Hepatocyte (in vitro differentiated cells): ENCODE measurements around the gene ARMC5. TPM values are rescaled to one million over a fixed set of nuclear protein-coding genes. Genes with fewer than 3 reads are reported as not detected.

Source experiments
- DNase-seq: peaks from one replicate; pipeline ENCODE4 v3.0.0-alpha.2; 2016; ENCODE audit warnings: low spot score
- H2AFZ ChIP-seq: fragments of 200-600 bp; sonication (generic); 2 replicates; pipeline ENCODE4 v1.6.0; 2016; ENCODE audit warnings: antibody characterized with exemption, mild to moderate bottlenecking
- H3K27ac ChIP-seq: fragments of 200-600 bp; sonication (generic); 2 replicates; pipeline ENCODE4 v1.5.1; 2016; ENCODE audit warnings: mild to moderate bottlenecking
- H3K27me3 ChIP-seq: fragments of 200-600 bp; sonication (generic); 2 replicates; pipeline ENCODE4 v1.6.1; 2016
- H3K36me3 ChIP-seq: fragments of 200-600 bp; sonication (generic); replicated peaks from 2 replicates; pipeline ENCODE4 v1.5.1; 2016; ENCODE audit warnings: low read depth; ENCODE audit not compliant: insufficient read depth
- H3K4me1 ChIP-seq: fragments of 200-600 bp; sonication (generic); 2 replicates; pipeline ENCODE4 v1.5.1; 2016; ENCODE audit warnings: mild to moderate bottlenecking, moderate library complexity; ENCODE audit not compliant: insufficient read depth
- H3K4me2 ChIP-seq: fragments of 200-600 bp; sonication (generic); 2 replicates; pipeline ENCODE4 v1.6.0; 2016
- H3K4me3 ChIP-seq: fragments of 200-600 bp; sonication (generic); 2 replicates; pipeline ENCODE4 v1.5.1; 2016; ENCODE audit warnings: mild to moderate bottlenecking
- H3K79me2 ChIP-seq: fragments of 200-600 bp; sonication (generic); 2 replicates; pipeline ENCODE4 v1.6.0; 2017; ENCODE audit warnings: mild to moderate bottlenecking
- H3K9me2 ChIP-seq: fragments of 200-600 bp; sonication (generic); replicated peaks from 2 replicates; pipeline ENCODE4 v1.6.0; 2017; ENCODE audit warnings: mild to moderate bottlenecking; ENCODE audit not compliant: insufficient read depth
- H3K9me3 ChIP-seq: fragments of 200-600 bp; sonication (generic); 2 replicates; pipeline ENCODE4 v1.5.1; 2016; ENCODE audit warnings: low read depth, mild to moderate bottlenecking
- H4K20me1 ChIP-seq: fragments of 200-600 bp; sonication (generic); 2 replicates; pipeline ENCODE4 v1.6.0; 2016; ENCODE audit warnings: mild to moderate bottlenecking; ENCODE audit not compliant: insufficient read depth, poor library complexity, severe bottlenecking
- EZH2 ChIP-seq: fragments of 200-600 bp; sonication (generic); IDR thresholded peaks from 2 replicates; pipeline ENCODE4 v1.6.1; 2016; ENCODE audit warnings: antibody characterized with exemption, mild to moderate bottlenecking, borderline replicate concordance
- EZH2phosphoT487 ChIP-seq: fragments of 200-600 bp; sonication (generic); IDR thresholded peaks from one replicate; pipeline ENCODE4 v1.6.1; 2018; ENCODE audit warnings: antibody characterized with exemption, mild to moderate bottlenecking, low read depth, moderate library complexity; ENCODE audit not compliant: unreplicated experiment, severe bottlenecking
- WGBS: methylation state at CpG from one replicate; pipeline ENCODE4 v1.1.6; 2016; ENCODE audit warnings: low lambda C conversion rate; ENCODE audit errors: missing lambda C conversion rate; 5-methylcytosine and 5-hydroxymethylcytosine counted together
- polyA plus RNA-seq: library from polyadenylated mRNA; unstranded; fragments of >200 nt; fragmentation: Nextera tagmentation; extraction: Ambion mirVana; gene quantifications from 2 replicates; pipeline ENCODE4 v1.2.1, GENCODE V29; 2016
- total RNA-seq: library from RNA; depleted of rRNA; stranded (reverse); fragments of >200 nt; gene quantifications from 2 replicates; pipeline ENCODE4 v1.2.3, GENCODE V29; 2014
- TF ChIP-seq, protein P1 (sequence below): fragments of 200-600 bp; sonication (generic); IDR thresholded peaks from 2 replicates; pipeline ENCODE4 v1.5.1; 2016; ENCODE audit warnings: antibody characterized with exemption, mild to moderate bottlenecking; ENCODE audit not compliant: poor library complexity

The ARMC5 gene
- total and polyA plus RNA-seq, 2 experiments from 2014 or later, result 12.2 to 19.4 TPM

DNA sequence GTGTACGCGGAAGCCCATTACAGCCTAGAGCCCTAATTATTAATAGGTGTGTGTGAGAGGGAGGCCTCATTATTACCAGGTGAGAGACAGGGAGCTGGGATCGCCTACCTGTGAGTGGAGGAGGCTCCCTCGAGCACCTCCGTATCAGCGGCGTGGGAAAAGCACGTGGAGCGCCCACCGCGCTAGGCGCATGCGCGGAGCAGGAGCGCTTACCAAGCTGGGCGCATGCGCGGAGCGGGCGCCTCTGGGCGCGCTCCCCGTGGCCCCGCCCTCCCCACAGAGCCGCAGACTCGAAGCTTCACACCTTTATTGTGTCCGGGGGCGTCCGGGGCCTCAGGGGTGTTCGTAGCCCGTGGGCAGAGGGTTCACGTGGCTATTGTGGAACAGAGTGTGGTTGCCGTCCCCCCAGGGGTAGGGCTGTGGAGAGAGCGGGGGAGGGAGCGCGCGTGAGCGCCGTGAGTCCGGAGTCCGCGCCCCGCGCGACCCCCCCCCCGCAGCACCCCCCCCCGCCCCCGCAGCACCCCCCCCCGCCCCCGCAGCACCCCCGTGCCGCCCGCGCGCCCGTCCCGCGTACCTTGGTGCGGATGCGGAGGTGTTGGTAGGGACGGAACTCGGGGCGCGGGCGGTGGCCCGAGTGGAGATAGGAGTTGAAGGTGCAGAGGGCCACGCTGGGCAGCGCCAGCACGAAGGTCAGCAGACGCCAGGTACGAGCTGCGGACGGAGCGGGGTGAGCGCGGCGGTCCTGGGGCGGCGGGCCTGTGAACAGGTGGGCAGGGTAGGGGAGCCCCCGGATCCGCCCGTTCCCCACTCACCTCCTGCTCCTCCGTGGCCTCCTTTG, 31.6 kb upstream of the ARMC5 start:
- H3K27ac ChIP-seq, result no peak overlapping the region
- no peak for TF ChIP-seq EZH2
- no peak for TF ChIP-seq EZH2phosphoT487
- TF ChIP-seq, protein P1, sequence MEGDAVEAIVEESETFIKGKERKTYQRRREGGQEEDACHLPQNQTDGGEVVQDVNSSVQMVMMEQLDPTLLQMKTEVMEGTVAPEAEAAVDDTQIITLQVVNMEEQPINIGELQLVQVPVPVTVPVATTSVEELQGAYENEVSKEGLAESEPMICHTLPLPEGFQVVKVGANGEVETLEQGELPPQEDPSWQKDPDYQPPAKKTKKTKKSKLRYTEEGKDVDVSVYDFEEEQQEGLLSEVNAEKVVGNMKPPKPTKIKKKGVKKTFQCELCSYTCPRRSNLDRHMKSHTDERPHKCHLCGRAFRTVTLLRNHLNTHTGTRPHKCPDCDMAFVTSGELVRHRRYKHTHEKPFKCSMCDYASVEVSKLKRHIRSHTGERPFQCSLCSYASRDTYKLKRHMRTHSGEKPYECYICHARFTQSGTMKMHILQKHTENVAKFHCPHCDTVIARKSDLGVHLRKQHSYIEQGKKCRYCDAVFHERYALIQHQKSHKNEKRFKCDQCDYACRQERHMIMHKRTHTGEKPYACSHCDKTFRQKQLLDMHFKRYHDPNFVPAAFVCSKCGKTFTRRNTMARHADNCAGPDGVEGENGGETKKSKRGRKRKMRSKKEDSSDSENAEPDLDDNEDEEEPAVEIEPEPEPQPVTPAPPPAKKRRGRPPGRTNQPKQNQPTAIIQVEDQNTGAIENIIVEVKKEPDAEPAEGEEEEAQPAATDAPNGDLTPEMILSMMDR, result no peak

DNA sequence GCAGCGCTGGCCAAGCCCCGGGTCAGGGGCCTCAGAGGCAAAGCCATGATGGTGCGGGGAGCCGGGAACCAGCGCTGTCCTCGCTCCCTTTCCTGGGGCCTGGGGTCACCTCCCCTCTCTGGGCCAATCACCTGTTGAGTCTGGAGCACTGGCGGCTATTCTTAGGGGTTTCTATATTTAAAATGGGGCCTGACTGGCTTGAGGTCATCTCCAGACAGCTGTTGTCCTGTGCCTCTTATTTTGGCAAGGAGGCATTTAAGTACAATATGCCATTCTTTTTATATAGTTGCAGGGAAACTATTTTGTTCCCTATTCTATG, 31.1 kb upstream of the ARMC5 start, which contains the start of gene COX6A2:
Gene COX6A2, minus strand, starts transcription at position 82 of the 319 bp plus-strand sequence. Its CDS starts 35 bp downstream, at position 47.
- WGBS, result 72% methylated on average over 7 of the region's 7 CpGs
- no peak within 1 kb of the TSS for H3K4me3 ChIP-seq

More for the DNA sequence above, 31.6 kb upstream of the ARMC5 start:
- Histone ChIP-seq H3K9me2 (no peaks in the 10 kb centered on the region), H3K4me2 (peak overlapping the region; percentile 33), H3K4me1 (peaks cover 15% of the 10 kb centered on the region), H2AFZ (no peak overlapping the region), H3K27me3 (peaks cover 3% of the 10 kb centered on the region), H3K9me3 (no peaks in the 10 kb centered on the region), H3K79me2 (no peaks in the 10 kb centered on the region), H4K20me1 (no peaks in the 10 kb centered on the region), H3K4me3 (no peak overlapping the region), H3K36me3 (no peaks in the 10 kb centered on the region)
- DNase-seq, result peak; percentile 11
- 72% methylated on average over 40 of the region's 83 CpGs for WGBS

DNA sequence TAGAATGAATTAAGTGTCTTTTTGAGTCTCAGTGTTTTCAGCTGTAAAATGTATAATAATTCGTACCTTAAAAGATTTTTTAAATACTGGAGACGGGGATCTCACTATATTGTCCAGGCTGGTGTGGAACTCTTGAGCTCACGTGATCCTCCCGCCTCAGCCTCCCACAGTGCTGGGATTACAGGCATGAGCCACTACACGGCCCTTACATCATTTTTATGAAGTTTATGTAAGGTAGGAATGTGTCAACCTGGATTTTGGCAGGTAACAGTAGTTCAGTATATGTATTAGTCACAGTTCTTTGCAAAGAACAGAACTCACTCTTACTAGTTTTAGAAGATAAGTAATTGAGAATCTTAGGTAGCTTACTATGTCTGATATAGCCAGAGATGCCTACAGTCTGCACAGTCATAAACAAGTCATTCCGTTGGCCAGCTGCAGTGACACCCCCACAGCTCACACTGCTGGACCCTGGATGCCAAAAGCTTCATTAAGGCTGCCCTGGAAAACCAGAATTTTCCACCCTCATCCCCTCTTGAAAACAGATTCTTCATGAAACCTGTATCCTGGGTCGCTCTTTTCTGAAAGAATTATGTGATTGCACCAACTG, 30.6 kb upstream of the ARMC5 start:
- Histone ChIP-seq H3K27ac (no peak overlapping the region), H3K36me3 (no peaks in the 10 kb centered on the region), H3K4me3 (no peak overlapping the region), H3K79me2 (no peaks in the 10 kb centered on the region), H3K9me3 (no peaks in the 10 kb centered on the region), H3K4me2 (peak overlapping the region; percentile 49), H3K27me3 (no peaks in the 10 kb centered on the region), H3K4me1 (peaks cover 15% of the 10 kb centered on the region), H2AFZ (no peak overlapping the region), H3K9me2 (no peaks in the 10 kb centered on the region), H4K20me1 (no peaks in the 10 kb centered on the region)
- no peak for DNase-seq
- WGBS, result 79% methylated on average over 7 of the region's 7 CpGs
- TF ChIP-seq EZH2 (no peak), EZH2phosphoT487 (no peak)
- TF ChIP-seq, protein P1, result no peak

More for the DNA sequence above, 31.1 kb upstream of the ARMC5 start, which contains the start of gene COX6A2:
- no peaks in the 10 kb centered on the region for H3K9me2 ChIP-seq
- no peaks in the 10 kb centered on the region for H4K20me1 ChIP-seq
- H3K4me2 ChIP-seq, result peak within 1 kb of the TSS; percentile 49
- no peak for TF ChIP-seq EZH2phosphoT487
- TF ChIP-seq EZH2, result no peak
- TF ChIP-seq, protein P1, result no peak
- no peak for DNase-seq
- no peaks in the 10 kb centered on the region for H3K27me3 ChIP-seq
- no peaks in the 10 kb centered on the region for H3K9me3 ChIP-seq
- H3K27ac ChIP-seq, result no peak within 1 kb of the TSS
- H3K4me1 ChIP-seq, result peaks cover 15% of the 10 kb centered on the region
- H3K79me2 ChIP-seq, result no peaks in the 10 kb centered on the region
- H2AFZ ChIP-seq, result no peak within 1 kb of the TSS
- no peaks in the 10 kb centered on the region for H3K36me3 ChIP-seq
